ENCODE results near the gene TMEM126A.

TMEM126A gene

DNA sequence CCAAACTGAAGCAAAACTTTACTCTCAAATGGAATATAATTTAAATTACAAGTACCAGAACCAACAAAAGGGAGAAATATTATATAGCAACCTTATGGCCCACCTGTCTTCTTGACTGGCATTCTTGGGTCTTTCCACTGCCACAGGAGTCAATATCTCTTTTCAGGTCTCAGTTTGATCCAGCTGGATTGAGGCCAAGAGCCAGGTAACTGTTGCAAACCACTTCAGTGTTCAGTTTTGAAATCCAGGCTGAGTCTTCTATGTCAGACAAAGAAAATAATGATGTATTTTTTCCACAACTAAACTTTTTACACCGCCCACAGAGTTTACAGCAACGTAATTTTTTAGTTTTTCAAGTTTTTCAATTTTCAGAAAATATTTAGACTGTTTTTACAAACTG lies 21.3 kb upstream of the TMEM126A start:
- Histone ChIP-seq H3K27me3 (ENCODE audit: control insufficient read depth in 2 of 2, insufficient read depth in 2 of 2, low read length in 2 of 2) (no peaks in the 10 kb centered on the region), H3K4me3 (ENCODE audit: low read length in 2 of 2) (peak overlapping the region in 1 of 2 donors; percentile 33), H3K27ac (ENCODE audit: low read depth in 2 of 2, low read length in 2 of 2) (no peak overlapping the region), H3K4me1 (ENCODE audit: control insufficient read depth in 2 of 2, insufficient read depth in 2 of 2, low read length in 2 of 2) (peaks cover 3 to 4% of the 10 kb centered on the region in 2 donors), H3K9ac (ENCODE audit: low read depth in 1 of 2, low read length in 2 of 2) (no peak overlapping the region), H3K9me3 (ENCODE audit: control insufficient read depth in 2 of 2, low read length in 2 of 2) (no peaks in the 10 kb centered on the region), H3K36me3 (ENCODE audit: control insufficient read depth in 2 of 2, insufficient read depth in 2 of 2, low read length in 2 of 2) (peaks cover 2 to 5% of the 10 kb centered on the region in 2 donors)

DNA sequence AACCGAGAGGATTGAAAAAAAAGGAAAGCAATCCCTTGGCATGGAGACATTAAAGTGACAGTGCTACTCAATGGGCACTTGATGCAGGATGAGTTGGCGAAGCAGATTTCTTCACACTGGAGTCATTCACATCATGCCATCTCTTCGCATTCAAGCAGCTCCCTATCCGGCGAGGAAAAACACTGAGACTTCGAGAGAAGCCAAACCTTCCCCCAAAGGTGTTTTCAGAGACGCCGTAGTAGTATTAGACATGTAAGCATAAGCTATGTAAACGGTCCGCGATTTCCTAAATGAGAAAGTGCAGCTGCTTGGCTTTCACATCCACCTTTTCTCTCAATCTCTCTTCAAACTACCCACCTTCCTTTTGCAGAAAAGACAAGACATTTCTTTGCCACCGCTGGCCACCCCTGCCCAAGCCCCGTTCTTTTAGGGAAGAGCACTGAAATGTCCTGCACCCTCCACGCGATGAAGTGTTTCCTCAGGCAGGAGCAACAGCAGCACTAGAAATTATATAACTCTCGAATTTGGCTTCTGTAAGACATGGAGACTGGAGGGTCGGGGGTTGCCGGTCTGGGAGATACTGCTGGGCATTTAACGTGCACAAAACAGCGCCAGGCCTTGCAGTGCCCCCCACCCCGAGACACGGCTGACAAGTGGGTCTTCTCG lies 20.3 kb upstream of the TMEM126A start, which contains the start of gene DLG2:
Gene DLG2, minus strand, starts transcription at position 13 of the 666 bp plus-strand sequence.
- H3K4me3 ChIP-seq (ENCODE audit: low read length in 2 of 2) = peak within 1 kb of the TSS; percentile 91 to 95
- no peaks in the 10 kb centered on the region for H3K9me3 ChIP-seq (ENCODE audit: control insufficient read depth in 2 of 2, low read length in 2 of 2)
- H3K27me3 ChIP-seq (ENCODE audit: control insufficient read depth in 2 of 2, insufficient read depth in 2 of 2, low read length in 2 of 2) = no peaks in the 10 kb centered on the region
- peak within 1 kb of the TSS; percentile 72 to 85 for H3K9ac ChIP-seq (ENCODE audit: low read depth in 1 of 2, low read length in 2 of 2)
- peak within 1 kb of the TSS; percentile 80 to 91 for H3K27ac ChIP-seq (ENCODE audit: low read depth in 2 of 2, low read length in 2 of 2)
- peaks cover 3 to 4% of the 10 kb centered on the region in 2 donors for H3K4me1 ChIP-seq (ENCODE audit: control insufficient read depth in 2 of 2, insufficient read depth in 2 of 2, low read length in 2 of 2)
- H3K36me3 ChIP-seq (ENCODE audit: control insufficient read depth in 2 of 2, insufficient read depth in 2 of 2, low read length in 2 of 2) = peaks cover 2 to 5% of the 10 kb centered on the region in 2 donors

DNA sequence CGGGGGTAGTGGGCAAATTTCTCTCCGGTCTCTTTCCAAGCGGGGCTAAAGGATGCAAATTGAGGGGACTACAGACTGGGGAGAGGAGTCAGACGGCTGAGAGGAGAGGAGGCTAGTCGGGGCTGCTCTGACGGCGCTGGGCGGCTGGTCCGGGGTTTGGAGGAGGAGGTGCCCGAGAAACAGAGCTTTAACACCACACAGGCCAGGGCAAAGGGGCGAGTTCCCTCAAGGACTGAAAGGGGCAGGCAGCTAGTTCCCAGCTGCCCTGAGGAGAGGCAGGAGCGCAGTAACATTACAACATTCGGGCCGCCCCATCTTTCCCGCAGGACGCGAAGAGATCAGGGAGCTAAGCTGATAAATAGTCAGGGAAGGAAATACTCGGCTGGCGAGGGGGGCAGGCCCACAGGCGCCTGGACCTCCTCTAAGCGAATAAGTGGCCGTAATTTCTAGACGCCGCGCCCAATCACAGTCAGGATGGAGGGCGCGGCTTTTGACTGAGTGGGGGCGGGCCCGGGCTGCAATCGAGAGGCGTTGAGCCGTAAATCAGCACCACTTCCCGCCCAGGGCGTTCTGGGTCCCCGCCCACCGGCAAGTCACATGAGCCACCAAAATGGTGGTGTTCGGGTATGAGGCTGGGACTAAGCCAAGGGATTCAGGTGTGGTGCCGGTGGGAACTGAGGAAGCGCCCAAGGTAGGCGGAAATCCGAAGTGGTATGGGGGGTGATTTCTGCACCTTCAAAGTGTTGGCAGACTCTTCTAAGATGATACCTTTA lies 19.6 kb upstream of the TMEM126A start, which contains the start of gene TMEM126B:
Gene TMEM126B, plus strand, starts transcription at position 596 of the 773 bp plus-strand sequence. Its CDS starts 15 bp downstream, at position 611.
- Histone ChIP-seq H3K4me1 (ENCODE audit: control insufficient read depth in 2 of 2, insufficient read depth in 2 of 2, low read length in 2 of 2) (peaks cover 3 to 4% of the 10 kb centered on the region in 2 donors), H3K27ac (ENCODE audit: low read depth in 2 of 2, low read length in 2 of 2) (peak within 1 kb of the TSS; percentile 80 to 91), H3K36me3 (ENCODE audit: control insufficient read depth in 2 of 2, insufficient read depth in 2 of 2, low read length in 2 of 2) (peaks cover 2 to 5% of the 10 kb centered on the region in 2 donors), H3K9me3 (ENCODE audit: control insufficient read depth in 2 of 2, low read length in 2 of 2) (no peaks in the 10 kb centered on the region), H3K4me3 (ENCODE audit: low read length in 2 of 2) (peak within 1 kb of the TSS; percentile 95 to 100), H3K9ac (ENCODE audit: low read depth in 1 of 2, low read length in 2 of 2) (peak within 1 kb of the TSS; percentile 72 to 85), H3K27me3 (ENCODE audit: control insufficient read depth in 2 of 2, insufficient read depth in 2 of 2, low read length in 2 of 2) (no peaks in the 10 kb centered on the region)

GRCh38 chr11:85628771-85629341 lies 18.9 kb upstream of the TMEM126A start:
- Histone ChIP-seq H3K9ac (ENCODE audit: low read depth in 1 of 2, low read length in 2 of 2) (peak overlapping the region; percentile 72 to 79), H3K27me3 (ENCODE audit: control insufficient read depth in 2 of 2, insufficient read depth in 2 of 2, low read length in 2 of 2) (no peaks in the 10 kb centered on the region), H3K4me1 (ENCODE audit: control insufficient read depth in 2 of 2, insufficient read depth in 2 of 2, low read length in 2 of 2) (peaks cover 3 to 4% of the 10 kb centered on the region in 2 donors), H3K9me3 (ENCODE audit: control insufficient read depth in 2 of 2, low read length in 2 of 2) (no peaks in the 10 kb centered on the region), H3K27ac (ENCODE audit: low read depth in 2 of 2, low read length in 2 of 2) (peak overlapping the region; percentile 76 to 91), H3K4me3 (ENCODE audit: low read length in 2 of 2) (peak overlapping the region; percentile 95 to 100), H3K36me3 (ENCODE audit: control insufficient read depth in 2 of 2, insufficient read depth in 2 of 2, low read length in 2 of 2) (peaks cover 2 to 5% of the 10 kb centered on the region in 2 donors)

- peaks cover 0 to 2% of the 10 kb centered on the region in 2 donors for H3K4me1 ChIP-seq (ENCODE audit: control insufficient read depth in 2 of 2, insufficient read depth in 2 of 2, low read length in 2 of 2)
- no peaks in the 10 kb centered on the region for H3K27me3 ChIP-seq (ENCODE audit: control insufficient read depth in 2 of 2, insufficient read depth in 2 of 2, low read length in 2 of 2)
- no peak overlapping the region for H3K4me3 ChIP-seq (ENCODE audit: low read length in 2 of 2)
- H3K9ac ChIP-seq (ENCODE audit: low read depth in 1 of 2, low read length in 2 of 2) = no peak overlapping the region
- H3K36me3 ChIP-seq (ENCODE audit: control insufficient read depth in 2 of 2, insufficient read depth in 2 of 2, low read length in 2 of 2) = peaks cover 17 to 23% of the 10 kb centered on the region in 2 donors
- no peak overlapping the region for H3K27ac ChIP-seq (ENCODE audit: low read depth in 2 of 2, low read length in 2 of 2)
- no peaks in the 10 kb centered on the region for H3K9me3 ChIP-seq (ENCODE audit: control insufficient read depth in 2 of 2, low read length in 2 of 2)
These were observed 13.0 kb upstream of the TMEM126A start for GRCh38 chr11:85634747-85635146.

DNA sequence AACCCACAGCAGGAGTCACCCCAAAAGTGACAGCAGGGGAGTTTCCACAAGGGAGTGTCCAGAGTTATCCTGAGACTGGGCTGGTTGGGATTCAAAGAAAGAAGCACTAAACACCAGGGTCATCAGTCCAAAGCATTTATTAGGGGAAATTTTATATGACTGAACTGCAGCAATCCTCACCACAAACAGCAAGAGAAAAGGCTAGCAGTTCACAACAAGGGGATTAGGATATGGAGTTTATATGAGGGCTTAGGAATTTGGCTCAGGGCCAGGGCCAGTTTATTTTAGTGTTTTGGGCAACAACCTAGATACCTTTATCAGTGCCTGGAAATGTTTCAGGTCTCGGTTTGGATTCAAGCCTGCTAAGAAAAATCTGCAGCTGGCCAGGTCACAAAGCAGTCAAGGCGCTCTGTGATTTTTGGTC lies 4.6 kb upstream of the TMEM126A start:
- no peak overlapping the region for H3K9ac ChIP-seq (ENCODE audit: low read depth in 1 of 2, low read length in 2 of 2)
- H3K27me3 ChIP-seq (ENCODE audit: control insufficient read depth in 2 of 2, insufficient read depth in 2 of 2, low read length in 2 of 2) = no peaks in the 10 kb centered on the region
- no peak overlapping the region for H3K4me3 ChIP-seq (ENCODE audit: low read length in 2 of 2)
- no peak overlapping the region for H3K27ac ChIP-seq (ENCODE audit: low read depth in 2 of 2, low read length in 2 of 2)
- H3K36me3 ChIP-seq (ENCODE audit: control insufficient read depth in 2 of 2, insufficient read depth in 2 of 2, low read length in 2 of 2) = no peaks in the 10 kb centered on the region
- no peaks in the 10 kb centered on the region for H3K9me3 ChIP-seq (ENCODE audit: control insufficient read depth in 2 of 2, low read length in 2 of 2)
- peaks cover 2 to 7% of the 10 kb centered on the region in 2 donors for H3K4me1 ChIP-seq (ENCODE audit: control insufficient read depth in 2 of 2, insufficient read depth in 2 of 2, low read length in 2 of 2)

- Histone ChIP-seq H3K9me3 (ENCODE audit: control insufficient read depth in 2 of 2, low read length in 2 of 2) (no peaks in the 10 kb centered on the region), H3K9ac (ENCODE audit: low read depth in 1 of 2, low read length in 2 of 2) (peak overlapping the region; percentile 66 to 79), H3K27me3 (ENCODE audit: control insufficient read depth in 2 of 2, insufficient read depth in 2 of 2, low read length in 2 of 2) (no peaks in the 10 kb centered on the region), H3K4me3 (ENCODE audit: low read length in 2 of 2) (peak overlapping the region; percentile 89 to 94), H3K27ac (ENCODE audit: low read depth in 2 of 2, low read length in 2 of 2) (peak overlapping the region; percentile 72 to 82), H3K36me3 (ENCODE audit: control insufficient read depth in 2 of 2, insufficient read depth in 2 of 2, low read length in 2 of 2) (no peaks in the 10 kb centered on the region), H3K4me1 (ENCODE audit: control insufficient read depth in 2 of 2, insufficient read depth in 2 of 2, low read length in 2 of 2) (peaks cover 5 to 15% of the 10 kb centered on the region in 2 donors)
These were observed 689 bp upstream of the TMEM126A start for GRCh38 chr11:85647078-85647477.

GRCh38 chr11:85651118-85651517 lies 3.4 kb downstream of the TMEM126A start:
- H3K4me1 ChIP-seq (ENCODE audit: control insufficient read depth in 2 of 2, insufficient read depth in 2 of 2, low read length in 2 of 2) = peaks cover 5 to 15% of the 10 kb centered on the region in 2 donors
- no peak overlapping the region for H3K27ac ChIP-seq (ENCODE audit: low read depth in 2 of 2, low read length in 2 of 2)
- H3K27me3 ChIP-seq (ENCODE audit: control insufficient read depth in 2 of 2, insufficient read depth in 2 of 2, low read length in 2 of 2) = no peaks in the 10 kb centered on the region
- H3K9me3 ChIP-seq (ENCODE audit: control insufficient read depth in 2 of 2, low read length in 2 of 2) = no peaks in the 10 kb centered on the region
- H3K9ac ChIP-seq (ENCODE audit: low read depth in 1 of 2, low read length in 2 of 2) = no peak overlapping the region
- no peak overlapping the region for H3K4me3 ChIP-seq (ENCODE audit: low read length in 2 of 2)
- peaks cover 4 to 10% of the 10 kb centered on the region in 2 donors for H3K36me3 ChIP-seq (ENCODE audit: control insufficient read depth in 2 of 2, insufficient read depth in 2 of 2, low read length in 2 of 2)

- peaks cover 3 to 8% of the 10 kb centered on the region in 2 donors for H3K4me1 ChIP-seq (ENCODE audit: control insufficient read depth in 2 of 2, insufficient read depth in 2 of 2, low read length in 2 of 2)
- no peak overlapping the region for H3K9ac ChIP-seq (ENCODE audit: low read depth in 1 of 2, low read length in 2 of 2)
These were observed 5.2 kb downstream of the TMEM126A start for GRCh38 chr11:85652786-85653447.

More at GRCh38 chr11:85652786-85653447, 5.2 kb downstream of the TMEM126A start:
- Histone ChIP-seq H3K4me3 (ENCODE audit: low read length in 2 of 2) (no peak overlapping the region), H3K9me3 (ENCODE audit: control insufficient read depth in 2 of 2, low read length in 2 of 2) (no peaks in the 10 kb centered on the region), H3K27me3 (ENCODE audit: control insufficient read depth in 2 of 2, insufficient read depth in 2 of 2, low read length in 2 of 2) (no peaks in the 10 kb centered on the region), H3K36me3 (ENCODE audit: control insufficient read depth in 2 of 2, insufficient read depth in 2 of 2, low read length in 2 of 2) (peaks cover 14 to 26% of the 10 kb centered on the region in 2 donors), H3K27ac (ENCODE audit: low read depth in 2 of 2, low read length in 2 of 2) (no peak overlapping the region)

Data from mucosa of rectum (tissue), 2 donors.